Lung (tissue), 12 donors: ENCODE measurements around the gene PTPRN2. TPM values are rescaled to one million over a fixed set of nuclear protein-coding genes. Genes with fewer than 3 reads are reported as not detected.

Experiments
- ATAC-seq: fragments of 200-7000 bp; cut with Tn5 transposase; one replicate; pipeline ENCODE4 v1.9.1; 2020; ENCODE audit warnings: moderate number of reproducible peaks; ENCODE audit not compliant: insufficient read depth, low FRiP score
- DNase-seq, 3 donors: peaks; one replicate each; pipeline ENCODE4 v3.0.0-alpha.2; 2013 to 2017
- H3K27ac ChIP-seq, 2 donors: one replicate each; pipeline ENCODE4 v1.5.1; 2013; ENCODE audit warnings: mild to moderate bottlenecking in 2 of 2, moderate library complexity in 2 of 2, control low read depth in 1 of 2, inconsistent platforms in 1 of 2, low read depth in 1 of 2, low read length in 1 of 2
- H3K27me3 ChIP-seq, 3 donors: one replicate each; pipeline ENCODE4 v1.5.1; 2013; ENCODE audit warnings: low read length in 2 of 3; ENCODE audit not compliant: control insufficient read depth in 3 of 3, insufficient read depth in 3 of 3
- H3K36me3 ChIP-seq, 4 donors: one replicate each; pipeline ENCODE4 v1.5.1; 2013; ENCODE audit warnings: low read length in 4 of 4, mild to moderate bottlenecking in 1 of 4, moderate library complexity in 1 of 4; ENCODE audit not compliant: control insufficient read depth in 4 of 4, insufficient read depth in 4 of 4
- H3K4me1 ChIP-seq, 5 donors: one replicate each; pipeline ENCODE4 v1.5.1; 2013; ENCODE audit warnings: low read length in 5 of 5, mild to moderate bottlenecking in 2 of 5, moderate library complexity in 1 of 5; ENCODE audit not compliant: control insufficient read depth in 5 of 5, insufficient read depth in 5 of 5
- H3K4me3 ChIP-seq: one replicate; pipeline ENCODE4 v1.5.1; 2013; ENCODE audit warnings: mild to moderate bottlenecking, control low read depth, moderate library complexity
- H3K9ac ChIP-seq, 2 donors: one replicate each; pipeline ENCODE4 v1.5.1; 2013; ENCODE audit warnings: low read length in 2 of 2, control low read depth in 1 of 2; ENCODE audit not compliant: insufficient read depth in 1 of 2
- H3K9me3 ChIP-seq, 4 donors: one replicate each; pipeline ENCODE4 v1.5.1; 2013; ENCODE audit warnings: low read length in 3 of 4, mild to moderate bottlenecking in 1 of 4, moderate library complexity in 1 of 4; ENCODE audit not compliant: control insufficient read depth in 4 of 4, insufficient read depth in 3 of 4
- CTCF ChIP-seq: IDR thresholded peaks from 2 replicates; pipeline ENCODE4 v1.5.1; 2012; ENCODE audit warnings: mild to moderate bottlenecking; ENCODE audit errors: control extremely low read depth, extremely low read depth
- WGBS, 2 donors: extraction: QIAGEN DNeasy Blood & Tissue Kit; methylation state at CpG; one replicate each; pipeline ENCODE4 v1.1.7; 2013; 5-methylcytosine and 5-hydroxymethylcytosine counted together
- polyA plus RNA-seq, 2 donors: library from polyadenylated mRNA; stranded (reverse); fragments of 200-250 nt; gene quantifications; one replicate each; pipeline ENCODE4 v1.2.1, GENCODE V29; 2013
- total RNA-seq, 2 donors: library from RNA; depleted of rRNA in 1 of 2; stranded (reverse); fragments of >200 nt in 1 of 2; gene quantifications; one replicate each; pipeline ENCODE4 v1.2.1, GENCODE V29; 2014 to 2021
- donor health status: control.
- donor health status: control.
- donor health status: Bipolar disorder and iron deficiency.
- donor health status: healthy.
- donor health status: DM: yes; HTN: yes; CAD: no.

PTPRN2 gene
- total and polyA plus RNA-seq, 4 donors = 2.1 to 7.4 (median 4.4) TPM

GRCh38 chr7:157946398-157947060 is 641.1 kb downstream of the PTPRN2 start:
- no peak overlapping the region for H3K9ac ChIP-seq
- WGBS, 2 donors = 92 to 94% methylated on average over 9 of the region's 9 CpGs
- no peak for ATAC-seq
- no peak for TF ChIP-seq CTCF
- no peak overlapping the region for H3K27ac ChIP-seq
- no peaks in the 10 kb centered on the region for H3K27me3 ChIP-seq
- H3K9me3 ChIP-seq = peaks cover 0 to 22% (median 5%) of the 10 kb centered on the region in 4 donors
- no peaks in the 10 kb centered on the region for H3K4me1 ChIP-seq
- H3K36me3 ChIP-seq = no peaks in the 10 kb centered on the region
- DNase-seq = no peak
- no peak overlapping the region for H3K4me3 ChIP-seq

DNA sequence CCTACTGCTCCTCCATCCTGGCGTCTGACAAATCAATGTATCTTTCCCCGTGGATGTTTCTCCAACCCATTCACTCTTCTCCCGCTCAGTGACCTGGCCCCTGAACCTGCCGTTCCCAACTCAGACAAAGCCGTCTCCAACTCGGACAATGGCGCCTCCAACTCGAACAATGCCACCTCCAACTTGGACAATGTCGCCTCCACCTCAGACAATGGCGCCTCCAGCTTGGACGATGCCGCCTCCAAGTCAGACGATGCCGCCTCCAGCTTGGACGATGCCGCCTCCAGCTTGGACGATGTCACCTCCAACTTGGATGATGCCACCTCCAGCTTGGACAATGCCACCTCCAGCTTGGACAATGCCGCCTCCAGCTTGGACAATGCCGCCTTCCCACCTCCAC is 642.2 kb downstream of the PTPRN2 start:
- Histone ChIP-seq H3K4me3 (no peak overlapping the region), H3K4me1 (no peaks in the 10 kb centered on the region), H3K36me3 (no peaks in the 10 kb centered on the region), H3K27ac (no peak overlapping the region), H3K27me3 (no peaks in the 10 kb centered on the region), H3K9me3 (peaks cover 0 to 17% (median 5%) of the 10 kb centered on the region in 4 donors), H3K9ac (no peak overlapping the region)
- no peak for TF ChIP-seq CTCF
- ATAC-seq (no peak), DNase-seq (no peak)
- 90 to 93% methylated on average over 19 of the region's 19 CpGs for WGBS, 2 donors

- TF ChIP-seq CTCF = no peak
- Histone ChIP-seq H3K4me1 (no peaks in the 10 kb centered on the region), H3K36me3 (no peaks in the 10 kb centered on the region), H3K9ac (no peak overlapping the region), H3K27me3 (no peaks in the 10 kb centered on the region), H3K9me3 (peaks cover 0 to 17% (median 5%) of the 10 kb centered on the region in 4 donors), H3K27ac (no peak overlapping the region), H3K4me3 (no peak overlapping the region)
- DNase-seq (no peak), ATAC-seq (no peak)
- WGBS, 2 donors = 94 to 97% methylated on average over 10 of the region's 10 CpGs
Observed at GRCh38 chr7:157944734-157945291, 642.8 kb downstream of the PTPRN2 start.
